ENCODE data around the gene CIDEC. TPM values are rescaled to one million over a fixed set of nuclear protein-coding genes. Genes with fewer than 3 reads are reported as not detected.

Gene CIDEC
- total RNA-seq, 1 donor from 2014 or later = 4.0 TPM

DNA sequence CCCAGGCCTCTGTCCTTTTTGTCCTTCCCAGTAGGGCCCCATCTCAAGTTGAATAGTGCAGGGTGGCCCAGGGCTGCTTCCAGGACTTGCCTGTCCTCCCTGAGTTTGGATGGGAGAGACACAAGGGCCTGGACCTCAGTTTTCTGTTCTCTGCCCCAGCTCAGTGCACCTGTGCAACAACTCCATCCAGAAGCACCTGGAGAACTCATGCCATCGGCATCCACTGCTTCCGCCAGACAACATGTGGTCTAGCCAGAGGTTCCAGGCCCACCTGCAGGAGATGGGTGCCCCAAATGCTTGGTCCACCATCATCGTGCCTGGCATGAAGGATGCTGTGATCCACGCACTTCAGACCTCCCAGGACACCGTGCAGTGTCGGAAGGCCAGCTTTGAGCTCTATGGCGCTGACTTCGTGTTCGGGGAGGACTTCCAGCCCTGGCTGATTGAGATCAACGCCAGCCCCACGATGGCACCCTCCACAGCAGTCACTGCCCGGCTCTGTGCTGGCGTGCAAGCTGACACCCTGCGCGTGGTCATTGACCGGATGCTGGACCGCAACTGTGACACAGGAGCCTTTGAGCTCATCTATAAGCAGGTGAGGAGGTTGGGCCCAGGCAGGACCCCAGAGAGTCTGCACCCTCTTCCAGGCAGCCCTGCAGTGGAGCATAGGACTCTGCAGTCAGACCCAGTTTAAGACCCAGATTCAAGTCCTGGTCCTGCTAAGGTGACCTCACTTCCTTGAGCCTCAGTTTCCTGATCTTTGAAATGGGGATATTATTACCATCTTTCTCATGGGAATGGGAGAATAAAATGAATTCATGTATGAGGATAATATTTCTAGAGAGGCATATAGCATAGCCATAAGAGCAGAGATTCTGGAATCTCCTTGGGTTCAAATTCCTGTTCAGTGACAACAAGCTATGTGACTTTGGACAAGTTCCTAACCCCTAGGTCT is 51.0 kb downstream of the CIDEC start:
- DNase-seq (no peak), ATAC-seq (ENCODE audit: poor library complexity) (no peak)
- intact Hi-C loops (cut with DNase I) = no loop called here

DNA sequence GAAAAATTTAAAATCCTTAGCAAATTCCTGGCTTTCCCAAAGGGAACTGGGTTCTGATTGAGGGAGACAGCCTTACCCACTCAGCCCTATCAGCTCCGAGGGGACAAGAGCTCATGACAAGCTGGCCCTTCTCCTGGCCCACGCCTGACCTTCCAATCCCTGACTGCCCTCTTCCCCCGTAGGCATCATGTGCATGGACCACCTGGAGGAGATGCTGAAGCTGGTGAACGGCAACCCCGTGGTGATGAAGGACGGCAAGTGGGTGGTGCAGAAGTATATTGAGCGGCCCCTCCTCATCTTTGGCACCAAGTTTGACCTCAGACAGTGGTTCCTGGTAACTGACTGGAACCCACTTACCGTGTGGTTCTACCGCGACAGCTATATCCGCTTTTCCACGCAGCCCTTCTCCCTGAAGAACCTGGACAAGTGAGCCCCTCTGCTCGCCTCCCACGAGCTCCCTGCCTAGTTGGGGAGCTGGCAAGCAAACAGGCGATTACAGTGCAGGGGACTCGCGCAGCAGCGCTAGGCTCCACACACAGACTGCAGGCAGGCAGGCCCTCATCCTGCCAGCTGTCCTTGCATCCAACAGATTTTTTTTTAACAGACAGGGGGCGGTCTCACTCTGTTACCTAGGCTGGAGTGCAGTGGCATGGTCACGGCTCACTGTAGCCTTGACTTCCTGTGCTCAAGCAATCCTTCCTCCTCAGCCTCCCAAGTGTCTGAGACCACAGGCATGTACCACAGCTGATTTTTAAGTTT is 53.1 kb downstream of the CIDEC start:
- DNase-seq = no peak
- no peak for ATAC-seq (ENCODE audit: poor library complexity)
- intact Hi-C loops (cut with DNase I) = no loop called here

DNA sequence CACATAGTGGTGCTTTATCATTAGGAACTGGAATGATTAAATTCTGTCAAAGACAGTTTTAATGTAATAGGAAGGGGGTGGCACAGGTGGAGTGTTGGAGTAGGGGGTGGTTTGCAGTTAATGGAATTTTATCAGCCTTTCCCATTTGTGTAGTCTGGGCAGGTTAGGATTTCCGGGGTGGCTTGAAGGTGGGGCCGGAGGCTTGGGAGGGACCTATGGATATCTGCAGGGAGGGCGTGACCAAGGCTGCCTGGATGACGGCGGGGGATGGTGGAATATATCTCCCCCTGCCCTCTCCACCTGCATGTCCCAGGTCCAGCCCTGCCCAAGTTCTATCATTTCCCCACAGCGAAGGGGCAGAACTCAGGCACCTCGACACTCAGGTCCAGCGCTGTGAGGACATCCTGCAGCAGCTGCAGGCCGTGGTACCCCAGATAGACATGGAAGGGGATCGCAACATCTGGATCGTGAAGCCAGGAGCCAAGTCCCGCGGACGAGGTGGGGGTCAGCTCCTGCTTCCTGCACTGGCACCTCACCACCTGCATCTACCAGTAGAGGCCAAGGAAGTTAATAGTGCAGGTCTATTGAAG is 54.5 kb downstream of the CIDEC start:
- ATAC-seq (ENCODE audit: poor library complexity) = no peak
- no peak for DNase-seq
- intact Hi-C loops (cut with DNase I) = no loop called here

DNA sequence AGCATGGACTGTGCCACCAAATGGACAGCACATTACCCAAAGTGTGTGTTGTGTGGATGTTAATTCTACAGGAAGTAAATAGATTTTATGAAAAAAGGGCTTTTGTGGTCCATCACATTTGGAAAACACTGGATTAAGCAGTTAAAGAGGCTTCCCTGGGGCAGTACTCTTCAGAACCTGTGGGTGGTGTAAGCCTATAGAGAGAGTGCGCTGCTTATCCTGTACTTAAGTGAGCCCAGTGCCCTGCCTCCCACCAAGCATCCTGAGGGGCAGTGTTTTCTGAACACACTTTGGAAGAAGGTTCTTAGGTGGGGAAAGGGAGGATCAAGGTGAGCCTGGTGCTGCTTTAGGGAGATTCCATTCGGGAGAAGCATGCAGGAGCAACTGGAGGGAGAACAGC is 59.1 kb downstream of the CIDEC start:
- DNase-seq (peak; percentile 1), ATAC-seq (ENCODE audit: poor library complexity) (no peak)

DNA sequence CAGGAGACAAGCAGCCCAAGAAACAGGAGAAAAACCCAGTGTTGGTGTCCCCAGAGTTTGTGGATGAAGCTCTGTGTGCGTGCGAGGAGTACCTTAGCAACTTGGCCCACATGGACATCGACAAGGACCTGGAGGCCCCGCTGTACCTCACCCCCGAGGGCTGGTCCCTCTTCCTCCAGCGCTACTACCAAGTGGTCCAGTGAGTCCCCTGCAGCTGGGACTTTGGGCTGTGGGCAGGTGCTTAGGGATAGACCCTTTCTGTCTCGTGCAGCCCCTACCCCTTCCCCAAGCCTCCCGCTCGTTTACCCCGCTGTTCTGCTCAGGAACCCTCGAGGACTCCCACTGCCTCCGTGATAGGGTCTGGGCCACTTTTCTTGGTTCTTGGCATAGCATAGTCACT is 59.5 kb downstream of the CIDEC start:
- intact Hi-C loops (cut with DNase I) = no loop called here
- DNase-seq = peak; percentile 9
- no peak for ATAC-seq (ENCODE audit: poor library complexity)

More for the DNA sequence above, 59.1 kb downstream of the CIDEC start:
- intact Hi-C loops (cut with DNase I) = no loop called here

DNA sequence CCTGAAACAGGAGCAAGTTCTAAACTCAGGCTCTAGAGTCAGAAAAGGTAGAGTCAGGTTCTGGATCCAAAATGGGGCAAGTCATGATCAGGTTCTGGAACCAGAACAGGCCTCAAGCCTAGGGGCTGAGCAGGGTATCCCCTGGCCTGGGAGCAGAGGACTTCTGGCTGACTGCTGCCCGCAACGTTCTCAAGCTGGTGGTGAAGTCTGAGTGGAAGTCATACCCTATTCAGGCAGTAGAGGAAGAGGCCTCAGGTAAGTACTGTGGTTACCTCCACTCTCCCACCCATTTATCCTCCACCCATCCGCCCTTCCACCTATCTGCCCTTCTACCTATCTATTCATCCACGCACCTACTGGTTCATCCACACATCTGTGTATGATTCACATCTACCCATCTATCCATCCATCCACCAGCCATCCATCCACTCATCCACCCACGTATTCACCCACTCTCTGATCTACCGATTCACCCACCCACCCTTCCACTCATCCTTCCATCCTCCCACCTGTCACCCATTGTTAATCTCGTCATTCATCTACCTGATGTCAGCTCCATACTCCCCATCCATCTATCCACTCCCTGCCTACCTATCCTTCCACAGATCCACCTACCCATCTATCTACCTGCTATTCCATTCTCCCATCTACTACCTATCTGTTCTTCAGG is 61.3 kb downstream of the CIDEC start:
- no peak for ATAC-seq (ENCODE audit: poor library complexity)
- intact Hi-C loops (cut with DNase I) = no loop called here

DNA sequence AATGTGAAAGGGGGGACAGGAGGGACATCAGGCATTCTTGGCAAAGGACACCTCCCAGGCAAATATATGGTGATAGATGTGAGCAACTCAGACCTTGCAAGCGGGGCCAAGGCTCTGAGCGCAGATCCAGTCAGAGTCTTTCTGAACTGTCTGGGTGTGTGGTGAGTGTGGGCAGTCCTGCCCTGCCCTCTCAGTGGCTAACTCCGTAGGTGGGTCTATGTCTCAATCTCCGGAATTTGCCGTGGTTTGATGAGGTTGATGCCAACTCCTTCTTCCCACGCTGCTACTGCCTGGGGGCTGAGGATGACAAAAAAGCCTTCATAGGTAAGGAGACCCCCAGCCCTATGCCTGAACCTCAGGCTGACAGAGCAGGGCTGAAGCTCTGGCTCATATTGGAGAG is 62.6 kb downstream of the CIDEC start:
- intact Hi-C loops (cut with DNase I) = no loop called here

More for the DNA sequence above, 61.3 kb downstream of the CIDEC start:
- no peak for DNase-seq

More for the DNA sequence above, 62.6 kb downstream of the CIDEC start:
- ATAC-seq (ENCODE audit: poor library complexity) (no peak), DNase-seq (no peak)

Other genes with a start within 250 kb of the CIDEC start
- 40.6 TPM for gene MTMR14, start 230.7 kb downstream of the CIDEC start, total RNA-seq
- not detected for gene CPNE9, start 176.4 kb downstream of the CIDEC start, total RNA-seq
- 7.5 TPM for gene BRPF1, start 148.5 kb downstream of the CIDEC start, total RNA-seq
- 8.3 TPM for gene OGG1, start 130.3 kb downstream of the CIDEC start, total RNA-seq
- 12.4 TPM for gene CAMK1, start 110.3 kb downstream of the CIDEC start, total RNA-seq
- 47.7 TPM for gene TADA3, start 87.8 kb downstream of the CIDEC start, total RNA-seq
- 62.0 TPM for gene ARPC4, start 87.2 kb downstream of the CIDEC start, total RNA-seq
- gene TTLL3, start 70.0 kb downstream of the CIDEC start, total RNA-seq = 11.1 TPM
- gene RPUSD3, start 36.2 kb downstream of the CIDEC start, total RNA-seq = 36.3 TPM
- 18.8 TPM for gene JAGN1, start 10.4 kb upstream of the CIDEC start, total RNA-seq
- gene IL17RE, start 22.6 kb upstream of the CIDEC start, total RNA-seq = 0.46 TPM
- gene IL17RC, start 36.8 kb upstream of the CIDEC start, total RNA-seq = 33.2 TPM
- gene CRELD1, start 53.6 kb upstream of the CIDEC start, total RNA-seq = 63.9 TPM
- 0.46 TPM for gene PRRT3, start 72.2 kb upstream of the CIDEC start, total RNA-seq
- gene EMC3, start 106.6 kb upstream of the CIDEC start, total RNA-seq = 108 TPM
- gene FANCD2, start 146.2 kb upstream of the CIDEC start, total RNA-seq = 2.0 TPM
- not detected for gene FANCD2OS, start 228.0 kb upstream of the CIDEC start, total RNA-seq
- gene BRK1, start 235.4 kb upstream of the CIDEC start, total RNA-seq = 92.6 TPM